ENCODE results near the gene AQP2.

AQP2 gene

GRCh38 chr12:49950273-49951251 is at the start of gene AQP2:
Gene AQP2 (plus strand): TSS chr12:49950737. CDS start chr12:49950831, 94 bp downstream.
- no peak within 1 kb of the TSS for H3K9ac ChIP-seq
- H3K27ac ChIP-seq, result no peak within 1 kb of the TSS
- no peaks in the 10 kb centered on the region for H3K27me3 ChIP-seq (ENCODE audit: insufficient read depth, low read depth)
- no peak within 1 kb of the TSS for H3K4me2 ChIP-seq
- H3K4me1 ChIP-seq (ENCODE audit: low read depth, poor library complexity, severe bottlenecking), result peaks cover 4% of the 10 kb centered on the region
- no peaks in the 10 kb centered on the region for H3K36me3 ChIP-seq (ENCODE audit: insufficient read depth)
- H2AFZ ChIP-seq (ENCODE audit: low read depth), result no peak within 1 kb of the TSS
- no peak for TF ChIP-seq CTCF (conservative IDR thresholded peaks at IDR 0.05; ENCODE audit: low read depth, low read length)
- H4K20me1 ChIP-seq (ENCODE audit: insufficient read depth), result no peaks in the 10 kb centered on the region
- H3K4me3 ChIP-seq (IDR thresholded peaks at IDR 0.05; ENCODE audit: insufficient read depth, low read depth, low read length), result no peak within 1 kb of the TSS
- H3K79me2 ChIP-seq (ENCODE audit: insufficient read depth, low read depth), result no peaks in the 10 kb centered on the region

- Histone ChIP-seq H3K36me3 (ENCODE audit: insufficient read depth) (no peaks in the 10 kb centered on the region), H3K4me1 (ENCODE audit: low read depth, poor library complexity, severe bottlenecking) (no peaks in the 10 kb centered on the region), H3K27me3 (ENCODE audit: insufficient read depth, low read depth) (no peaks in the 10 kb centered on the region; the same call in 1 of the 2 replicates), H4K20me1 (ENCODE audit: insufficient read depth) (no peaks in the 10 kb centered on the region), H3K79me2 (ENCODE audit: insufficient read depth, low read depth) (no peaks in the 10 kb centered on the region), H3K4me3 (IDR thresholded peaks at IDR 0.05; ENCODE audit: insufficient read depth, low read depth, low read length) (no peak overlapping the region), H3K27ac (no peak overlapping the region), H3K9ac (no peak overlapping the region), H3K4me2 (no peak overlapping the region), H2AFZ (ENCODE audit: low read depth) (no peak overlapping the region)
- TF ChIP-seq CTCF (conservative IDR thresholded peaks at IDR 0.05; ENCODE audit: low read depth, low read length), result no peak
Measured at GRCh38 chr12:49901026-49901425, 49.5 kb upstream of the AQP2 start.

- no peak for TF ChIP-seq CTCF (conservative IDR thresholded peaks at IDR 0.05; ENCODE audit: low read depth, low read length)
- no peak overlapping the region for H2AFZ ChIP-seq (ENCODE audit: low read depth)
- H3K27me3 ChIP-seq (ENCODE audit: insufficient read depth, low read depth), result no peaks in the 10 kb centered on the region; the same call in 1 of the 2 replicates
- H4K20me1 ChIP-seq (ENCODE audit: insufficient read depth), result no peaks in the 10 kb centered on the region
- no peak overlapping the region for H3K4me3 ChIP-seq (IDR thresholded peaks at IDR 0.05; ENCODE audit: insufficient read depth, low read depth, low read length)
- H3K4me1 ChIP-seq (ENCODE audit: low read depth, poor library complexity, severe bottlenecking), result no peaks in the 10 kb centered on the region
- no peaks in the 10 kb centered on the region for H3K79me2 ChIP-seq (ENCODE audit: insufficient read depth, low read depth)
- H3K4me2 ChIP-seq, result no peak overlapping the region
- H3K36me3 ChIP-seq (ENCODE audit: insufficient read depth), result no peaks in the 10 kb centered on the region
- H3K9ac ChIP-seq, result no peak overlapping the region
- H3K27ac ChIP-seq, result no peak overlapping the region
Measured at GRCh38 chr12:49901986-49902385, 48.6 kb upstream of the AQP2 start.

GRCh38 chr12:49902399-49903350 is 47.9 kb upstream of the AQP2 start:
- no peak overlapping the region for H3K27ac ChIP-seq
- no peak overlapping the region for H3K9ac ChIP-seq
- no peak for TF ChIP-seq CTCF (conservative IDR thresholded peaks at IDR 0.05; ENCODE audit: low read depth, low read length)
- no peaks in the 10 kb centered on the region for H3K36me3 ChIP-seq (ENCODE audit: insufficient read depth)
- no peaks in the 10 kb centered on the region for H3K4me1 ChIP-seq (ENCODE audit: low read depth, poor library complexity, severe bottlenecking)
- H4K20me1 ChIP-seq (ENCODE audit: insufficient read depth), result no peaks in the 10 kb centered on the region
- H2AFZ ChIP-seq (ENCODE audit: low read depth), result no peak overlapping the region
- H3K79me2 ChIP-seq (ENCODE audit: insufficient read depth, low read depth), result no peaks in the 10 kb centered on the region
- H3K27me3 ChIP-seq (ENCODE audit: insufficient read depth, low read depth), result no peaks in the 10 kb centered on the region; the same call in 1 of the 2 replicates
- H3K4me2 ChIP-seq, result no peak overlapping the region
- no peak overlapping the region for H3K4me3 ChIP-seq (IDR thresholded peaks at IDR 0.05; ENCODE audit: insufficient read depth, low read depth, low read length)
